KOPT-K1 (cell line): ENCODE results near the gene C10orf105.

Experiments used
- H3K27ac ChIP-seq: fragments of 200-600 bp; sonication (generic); 2 replicates; pipeline ENCODE4 v1.5.1; 2016; ENCODE audit warnings: antibody characterized with exemption, mild to moderate bottlenecking, low read depth, low read length; ENCODE audit not compliant: poor library complexity, severe bottlenecking
- H3K36me3 ChIP-seq: fragments of 200-600 bp; sonication (generic); 2 replicates; pipeline ENCODE4 v1.5.1; 2017; ENCODE audit warnings: antibody characterized with exemption, mild to moderate bottlenecking, low read length, moderate library complexity; ENCODE audit not compliant: insufficient read depth
- H3K9me3 ChIP-seq: fragments of 200-600 bp; sonication (generic); 2 replicates; pipeline ENCODE4 v1.5.1; 2017; ENCODE audit warnings: antibody characterized with exemption, low read length, mild to moderate bottlenecking; ENCODE audit not compliant: insufficient read depth, poor library complexity, severe bottlenecking

C10orf105 gene

GRCh38 chr10:71677261-71677660, 42.3 kb downstream of the C10orf105 start:
- no peaks in the 10 kb centered on the region for H3K9me3 ChIP-seq
- no peak overlapping the region for H3K27ac ChIP-seq
- H3K36me3 ChIP-seq = no peaks in the 10 kb centered on the region

DNA sequence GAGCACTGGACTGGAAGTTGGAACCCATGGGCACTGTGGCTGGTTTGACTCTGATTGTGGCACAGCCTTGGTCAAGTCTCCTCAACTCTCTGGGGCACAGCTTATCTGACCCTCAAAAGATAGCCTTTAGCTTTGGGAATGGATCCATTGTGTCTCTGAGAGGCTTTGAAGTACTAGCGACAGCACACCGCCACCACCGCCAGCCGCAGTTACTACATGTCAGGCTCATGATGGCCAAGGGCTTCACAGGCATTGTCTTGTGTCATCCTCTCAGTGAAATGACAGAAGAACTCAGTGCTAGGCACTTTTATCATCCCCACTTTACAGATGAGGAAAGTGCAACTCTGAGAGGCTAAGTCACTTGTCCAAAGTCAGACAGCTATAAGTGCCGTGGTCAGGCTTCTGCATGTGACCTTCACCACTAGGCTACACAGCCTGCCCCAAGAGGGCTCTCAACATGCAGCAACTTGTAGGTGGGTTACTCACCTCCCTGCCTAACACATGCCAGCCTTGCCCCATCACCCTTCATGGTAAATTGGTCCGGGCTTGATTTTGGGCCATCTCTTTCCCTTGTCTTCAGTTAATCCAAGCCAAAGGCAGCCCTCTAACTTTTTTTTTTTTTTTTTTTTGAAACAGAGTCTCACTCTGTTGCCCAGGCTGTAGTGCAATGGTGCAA, 44.1 kb downstream of the C10orf105 start:
- H3K27ac ChIP-seq = no peak overlapping the region
- no peaks in the 10 kb centered on the region for H3K9me3 ChIP-seq
- H3K36me3 ChIP-seq = no peaks in the 10 kb centered on the region

- Histone ChIP-seq H3K27ac (no peak overlapping the region), H3K9me3 (no peaks in the 10 kb centered on the region), H3K36me3 (no peaks in the 10 kb centered on the region)
Measured at GRCh38 chr10:71671994-71672946, 47.3 kb downstream of the C10orf105 start.

- Histone ChIP-seq H3K36me3 (no peaks in the 10 kb centered on the region), H3K9me3 (no peaks in the 10 kb centered on the region), H3K27ac (peak overlapping the region; percentile 23)
Measured at GRCh38 chr10:71667387-71667752, 52.2 kb downstream of the C10orf105 start.

DNA sequence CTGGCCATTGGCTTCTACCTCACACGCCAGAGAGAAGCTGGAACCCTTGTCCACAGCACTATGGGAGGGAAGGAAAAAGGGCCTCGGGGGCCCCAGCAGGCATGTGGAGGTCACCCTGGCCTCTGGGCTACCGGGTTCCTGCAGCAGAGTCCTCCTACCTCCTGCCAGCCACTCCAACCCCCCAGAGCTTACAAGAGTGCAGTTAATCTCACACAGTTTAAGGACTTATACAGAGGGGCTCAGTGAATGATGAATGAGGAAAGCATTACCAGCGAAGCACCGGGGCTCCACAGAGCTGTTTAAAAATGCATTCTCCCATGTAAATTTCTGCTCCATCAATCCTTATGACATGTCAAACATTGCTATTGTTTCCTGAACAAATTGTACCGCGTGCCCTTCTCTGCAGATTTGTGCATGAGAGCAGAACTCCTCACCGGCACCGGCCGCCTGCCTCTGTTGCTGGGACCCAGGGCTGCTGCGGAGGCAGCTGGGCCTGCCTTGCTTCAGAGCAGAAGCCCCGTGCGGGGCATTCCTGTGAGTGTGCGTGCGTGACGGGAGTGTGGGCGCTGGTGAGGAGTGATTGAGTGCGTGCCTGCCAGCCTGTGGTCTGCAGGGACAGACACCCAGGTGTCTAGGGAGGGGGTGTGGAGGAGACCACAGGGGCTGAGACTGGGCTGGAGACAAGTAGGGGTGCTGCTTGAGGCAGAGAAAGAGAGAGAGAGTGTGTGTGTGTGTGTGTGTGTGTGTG, 52.8 kb downstream of the C10orf105 start:
- no peaks in the 10 kb centered on the region for H3K36me3 ChIP-seq
- H3K27ac ChIP-seq = peak overlapping the region; percentile 23
- no peaks in the 10 kb centered on the region for H3K9me3 ChIP-seq

- no peak overlapping the region for H3K27ac ChIP-seq
Measured at GRCh38 chr10:71665456-71665855, 54.1 kb downstream of the C10orf105 start.

GRCh38 chr10:71664585-71664984, 55.0 kb downstream of the C10orf105 start:
- no peak overlapping the region for H3K27ac ChIP-seq
- no peaks in the 10 kb centered on the region for H3K36me3 ChIP-seq

More at GRCh38 chr10:71665456-71665855, 54.1 kb downstream of the C10orf105 start:
- Histone ChIP-seq H3K9me3 (no peaks in the 10 kb centered on the region), H3K36me3 (no peaks in the 10 kb centered on the region)

GRCh38 chr10:71663311-71663710, 56.3 kb downstream of the C10orf105 start:
- no peaks in the 10 kb centered on the region for H3K36me3 ChIP-seq
- no peak overlapping the region for H3K27ac ChIP-seq
- H3K9me3 ChIP-seq = no peaks in the 10 kb centered on the region

More at GRCh38 chr10:71664585-71664984, 55.0 kb downstream of the C10orf105 start:
- no peaks in the 10 kb centered on the region for H3K9me3 ChIP-seq

DNA sequence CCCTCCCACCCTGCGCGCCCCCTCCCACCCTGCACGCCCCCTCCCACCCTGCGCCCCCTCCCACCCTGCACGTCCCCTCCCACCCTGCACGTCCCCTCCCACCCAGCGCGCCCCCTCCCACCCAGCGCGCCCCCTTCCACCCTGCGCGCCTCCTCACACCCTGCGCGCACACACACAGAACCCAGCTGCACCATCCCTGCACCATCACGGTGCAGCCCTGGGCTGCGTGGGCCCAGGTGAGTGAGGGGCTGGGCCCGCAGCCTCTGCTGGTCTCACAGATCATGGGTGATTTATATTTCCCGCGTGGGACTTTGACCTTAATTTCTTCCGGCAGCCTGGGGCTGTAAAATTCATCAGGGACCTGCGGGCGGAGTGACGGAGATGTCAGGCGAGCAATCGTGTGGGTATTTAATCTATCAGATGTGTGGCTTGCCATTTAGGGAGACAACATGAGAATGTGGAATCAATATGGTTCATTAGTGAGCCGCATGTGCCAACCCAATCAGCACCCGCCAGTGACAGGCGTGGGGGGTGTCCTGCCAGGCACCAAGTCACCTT, 57.7 kb downstream of the C10orf105 start:
- Histone ChIP-seq H3K27ac (no peak overlapping the region), H3K9me3 (no peaks in the 10 kb centered on the region), H3K36me3 (no peaks in the 10 kb centered on the region)
